Neural cell (in vitro differentiated cells): ENCODE results near the gene MGAT4A. TPM values are rescaled to one million over a fixed set of nuclear protein-coding genes. Genes with fewer than 3 reads are reported as not detected.

Experiments
- H2AFZ ChIP-seq: fragments of 200-600, 300-800 bp; sonication (generic), shearing (Covaris generic); 2 replicates; pipeline ENCODE4 v1.6.0; 2014; ENCODE audit warnings: low read depth, mild to moderate bottlenecking, antibody characterized with exemption, low read length, moderate library complexity
- H3F3A ChIP-seq: fragments of 200-600 bp; shearing (Covaris generic); 2 replicates; pipeline ENCODE4 v1.6.1; 2016; ENCODE audit warnings: mild to moderate bottlenecking, moderate library complexity, mixed read lengths, antibody characterized with exemption, low read length; ENCODE audit not compliant: insufficient read depth, poor library complexity, severe bottlenecking
- H3K27ac ChIP-seq: fragments of 200-600, 300-800 bp; sonication (generic), shearing (Covaris generic); 2 replicates; pipeline ENCODE4 v1.5.1; 2014; ENCODE audit warnings: mild to moderate bottlenecking, low read length, moderate library complexity
- H3K27me3 ChIP-seq: fragments of 300-800, 200-600 bp; sonication (generic), shearing (Covaris generic); 2 replicates; pipeline ENCODE4 v1.6.0; 2014; ENCODE audit warnings: mild to moderate bottlenecking, low read depth, low read length, moderate library complexity; ENCODE audit not compliant: insufficient read depth
- H3K36me3 ChIP-seq: fragments of 300-800, 200-600 bp; sonication (generic), shearing (Covaris generic); 2 replicates; pipeline ENCODE4 v1.5.1; 2014; ENCODE audit warnings: mild to moderate bottlenecking, antibody characterized with exemption, low read length, moderate library complexity; ENCODE audit not compliant: insufficient read depth
- H3K4me2 ChIP-seq: fragments of 300-800, 200-600 bp; sonication (generic), shearing (Covaris generic); 2 replicates; pipeline ENCODE4 v1.6.0; 2014; ENCODE audit warnings: mild to moderate bottlenecking, low read length
- H3K4me3 ChIP-seq: fragments of 300-800, 200-600 bp; sonication (generic), shearing (Covaris generic); 2 replicates; pipeline ENCODE4 v1.5.1; 2014; ENCODE audit warnings: mild to moderate bottlenecking, low read length, moderate library complexity
- H3K79me2 ChIP-seq: fragments of 200-600 bp; shearing (Covaris generic); replicated peaks from 2 replicates; pipeline ENCODE4 v1.6.0; 2014; ENCODE audit warnings: mild to moderate bottlenecking, low read length, moderate library complexity; ENCODE audit not compliant: insufficient read depth
- H3K9ac ChIP-seq: fragments of 300-800, 200-600 bp; sonication (generic), shearing (Covaris generic); 2 replicates; pipeline ENCODE4 v1.6.1; 2016; ENCODE audit warnings: mild to moderate bottlenecking, low read length, mixed read lengths
- H3K9me2 ChIP-seq: fragments of 200-600 bp; shearing (Covaris generic); 2 replicates; pipeline ENCODE4 v1.6.1; 2016; ENCODE audit warnings: mild to moderate bottlenecking, low read length, mixed read lengths; ENCODE audit not compliant: insufficient read depth
- H3K9me3 ChIP-seq: fragments of 200-600, 300-800 bp; sonication (generic), shearing (Covaris generic); 2 replicates; pipeline ENCODE4 v1.6.1; 2016; ENCODE audit warnings: mild to moderate bottlenecking, mixed run types, low read length, moderate library complexity, mixed read lengths
- H4K20me1 ChIP-seq: fragments of 200-600 bp; shearing (Covaris generic); 2 replicates; pipeline ENCODE4 v1.6.1; 2016; ENCODE audit warnings: mild to moderate bottlenecking, mixed run types; ENCODE audit not compliant: insufficient read depth
- CTCF ChIP-seq: fragments of 450-650 bp; IDR thresholded peaks from 2 replicates; pipeline ENCODE4 v1.5.1; 2014; ENCODE audit warnings: antibody characterized with exemption, mild to moderate bottlenecking, moderate library complexity; ENCODE audit not compliant: poor library complexity, severe bottlenecking
- EP300 ChIP-seq: fragments of 450-650 bp; conservative IDR thresholded peaks from 2 replicates; pipeline ENCODE4 v1.6.1; 2014; ENCODE audit warnings: antibody characterized with exemption, mild to moderate bottlenecking, moderate library complexity; ENCODE audit not compliant: poor library complexity, severe bottlenecking
- EZH2 ChIP-seq: fragments of 200-600, 300-800 bp; shearing (Covaris generic), sonication (generic); IDR thresholded peaks from 2 replicates; pipeline ENCODE4 v1.6.1; 2014; ENCODE audit warnings: antibody characterized with exemption, low read length, borderline replicate concordance, mild to moderate bottlenecking; ENCODE audit not compliant: insufficient read depth, poor library complexity, severe bottlenecking
- MXI1 ChIP-seq: fragments of 450-650 bp; conservative IDR thresholded peaks from 2 replicates; pipeline ENCODE4 v1.6.1; 2014; ENCODE audit warnings: antibody characterized with exemption, mild to moderate bottlenecking; ENCODE audit not compliant: poor library complexity, severe bottlenecking
- POLR2AphosphoS5 ChIP-seq: IDR thresholded peaks from 2 replicates; pipeline ENCODE4 v1.6.1; 2012
- RAD21 ChIP-seq: fragments of 450-650 bp; conservative IDR thresholded peaks from 2 replicates; pipeline ENCODE4 v1.6.1; 2014; ENCODE audit warnings: antibody characterized with exemption, mild to moderate bottlenecking, moderate library complexity
- REST ChIP-seq: IDR thresholded peaks from 2 replicates; pipeline ENCODE4 v1.6.1; 2012; ENCODE audit warnings: borderline replicate concordance
- SMC3 ChIP-seq: fragments of 450-650 bp; conservative IDR thresholded peaks from 2 replicates; pipeline ENCODE4 v1.6.1; 2014; ENCODE audit warnings: antibody characterized with exemption, mild to moderate bottlenecking, moderate library complexity; ENCODE audit not compliant: poor library complexity
- TAF1 ChIP-seq: IDR thresholded peaks from 2 replicates; pipeline ENCODE4 v1.6.1; 2012; ENCODE audit warnings: low read depth
- polyA plus RNA-seq: library from polyadenylated mRNA; depleted of rRNA; stranded (reverse); fragments of >200 nt; gene quantifications from 2 replicates; pipeline ENCODE4 v1.2.3, GENCODE V29; 2014

MGAT4A gene
- polyA plus RNA-seq, 1 donor from 2014 or later: 54.8 TPM

GRCh38 chr2:98637401-98638147 is 93.4 kb downstream of the MGAT4A start:
- Histone ChIP-seq H3K9ac (no peak overlapping the region), H3K4me3 (no peak overlapping the region), H3K4me2 (no peak overlapping the region), H3K27ac (no peak overlapping the region), H3F3A (no peaks in the 10 kb centered on the region), H3K27me3 (no peaks in the 10 kb centered on the region), H3K36me3 (peaks cover 3% of the 10 kb centered on the region), H2AFZ (no peak overlapping the region), H3K9me2 (no peaks in the 10 kb centered on the region), H4K20me1 (no peaks in the 10 kb centered on the region), H3K9me3 (no peaks in the 10 kb centered on the region), H3K79me2 (no peaks in the 10 kb centered on the region)
- no peak for TF ChIP-seq RAD21
- TF ChIP-seq CTCF: no peak
- TF ChIP-seq EZH2: no peak
- no peak for TF ChIP-seq MXI1
- no peak for TF ChIP-seq TAF1
- TF ChIP-seq SMC3: no peak

GRCh38 chr2:98634406-98635092 is 96.4 kb downstream of the MGAT4A start:
- H3K27ac ChIP-seq: no peak overlapping the region
- H3K4me2 ChIP-seq: no peak overlapping the region
- TF ChIP-seq MXI1 (no peak), EP300 (no peak), CTCF (no peak), RAD21 (no peak), REST (no peak), POLR2AphosphoS5 (no peak), EZH2 (no peak), SMC3 (no peak), TAF1 (no peak)

More at GRCh38 chr2:98634406-98635092, 96.4 kb downstream of the MGAT4A start:
- Histone ChIP-seq H2AFZ (no peak overlapping the region), H3K9me2 (no peaks in the 10 kb centered on the region), H3K36me3 (peaks cover 3% of the 10 kb centered on the region), H3K27me3 (no peaks in the 10 kb centered on the region), H3F3A (no peaks in the 10 kb centered on the region), H4K20me1 (no peaks in the 10 kb centered on the region), H3K4me3 (no peak overlapping the region), H3K9ac (no peak overlapping the region), H3K79me2 (no peaks in the 10 kb centered on the region), H3K9me3 (no peaks in the 10 kb centered on the region)
